GM23338 (cell line): Measurements from ENCODE around the gene INSRR. TPM values are rescaled to one million over a fixed set of nuclear protein-coding genes. Genes with fewer than 3 reads are reported as not detected.

Experiments
- ATAC-seq: fragments of 200-7000 bp; cut with Tn5 transposase; 3 replicates; pipeline ENCODE4 v1.9.1; 2020
- DNase-seq: peaks from one replicate; pipeline ENCODE4 v3.0.0-alpha.2; 2015; ENCODE audit warnings: low spot score
- H2AFZ ChIP-seq: fragments of 200-600 bp; sonication (generic); 2 replicates; pipeline ENCODE4 v1.8.0; 2016; ENCODE audit warnings: antibody characterized with exemption, mild to moderate bottlenecking, moderate library complexity
- H3F3A ChIP-seq: fragments of 200-600 bp; sonication (generic); replicated peaks from 2 replicates; pipeline ENCODE4 v1.8.0; 2017; ENCODE audit warnings: antibody characterized with exemption, mixed run types, low read depth
- H3K27ac ChIP-seq: fragments of 200-600 bp; sonication (generic); 2 replicates; pipeline ENCODE4 v1.6.1; 2016; ENCODE audit warnings: low read depth
- H3K27me3 ChIP-seq: fragments of 200-600 bp; sonication (generic); 2 replicates; pipeline ENCODE4 v1.8.0; 2016; ENCODE audit warnings: mild to moderate bottlenecking, mixed run types, moderate library complexity; ENCODE audit not compliant: insufficient read depth
- H3K36me3 ChIP-seq: fragments of 200-600 bp; sonication (generic); 2 replicates; pipeline ENCODE4 v1.8.0; 2016; ENCODE audit warnings: mild to moderate bottlenecking; ENCODE audit not compliant: insufficient read depth
- H3K4me1 ChIP-seq: fragments of 200-600 bp; sonication (generic); 2 replicates; pipeline ENCODE4 v1.8.0; 2016; ENCODE audit warnings: mild to moderate bottlenecking, moderate library complexity; ENCODE audit not compliant: insufficient read depth
- H3K4me2 ChIP-seq: fragments of 200-600 bp; sonication (generic); 2 replicates; pipeline ENCODE4 v1.7.1; 2017; ENCODE audit warnings: mixed run types
- H3K4me3 ChIP-seq: fragments of 200-600 bp; sonication (generic); 2 replicates; pipeline ENCODE4 v1.6.1; 2016; ENCODE audit warnings: mixed run types
- H3K79me2 ChIP-seq: fragments of 200-600 bp; sonication (generic); replicated peaks from 2 replicates; pipeline ENCODE4 v1.8.0; 2017; ENCODE audit warnings: mild to moderate bottlenecking; ENCODE audit not compliant: insufficient read depth
- H3K9me2 ChIP-seq: fragments of 200-600 bp; sonication (generic); 2 replicates; pipeline ENCODE4 v1.8.0; 2017; ENCODE audit not compliant: insufficient read depth
- H4K20me1 ChIP-seq: fragments of 200-600 bp; sonication (generic); replicated peaks from 2 replicates; pipeline ENCODE4 v1.8.0; 2017; ENCODE audit warnings: mild to moderate bottlenecking; ENCODE audit not compliant: insufficient read depth
- H3K27ac Mint-ChIP-seq: 2 replicates; pipeline ENCODE4 v1.8.0; 2020; ENCODE audit warnings: inconsistent platforms, mild to moderate bottlenecking, moderate library complexity, mixed read lengths
- H3K27me3 Mint-ChIP-seq: 3 replicates; pipeline ENCODE4 v1.8.0; 2022; ENCODE audit warnings: low read depth, mild to moderate bottlenecking, moderate library complexity, mixed read lengths, inconsistent platforms; ENCODE audit not compliant: insufficient read depth, poor library complexity
- H3K36me3 Mint-ChIP-seq: 3 replicates; pipeline ENCODE4 v1.8.0; 2021; ENCODE audit warnings: low read depth, mild to moderate bottlenecking, inconsistent platforms, moderate library complexity, mixed read lengths
- H3K4me1 Mint-ChIP-seq: 3 replicates; pipeline ENCODE4 v1.8.0; 2020; ENCODE audit warnings: mild to moderate bottlenecking, inconsistent platforms, mixed read lengths
- H3K4me3 Mint-ChIP-seq: 3 replicates; pipeline ENCODE4 v1.8.0; 2021; ENCODE audit warnings: moderate library complexity, mild to moderate bottlenecking, inconsistent platforms, mixed read lengths
- H3K9me3 Mint-ChIP-seq: 3 replicates; pipeline ENCODE4 v1.8.0; 2020; ENCODE audit warnings: moderate library complexity, mild to moderate bottlenecking, inconsistent platforms, mixed read lengths
- CREB1 ChIP-seq: fragments of 250-450 bp; sonication (Bioruptor Pico); IDR thresholded peaks from 2 replicates; pipeline ENCODE4 v1.5.0; 2020; ENCODE audit warnings: low read depth, mild to moderate bottlenecking, moderate library complexity
- CTCF ChIP-seq, 2 experiments: fragments of 200-600 bp in 1 of 2; sonication (generic) in 1 of 2; conservative IDR thresholded peaks; 2 replicates each; pipeline versions ENCODE4 v1.5.1 to v1.6.1; 2016 to 2017; ENCODE audit warnings: antibody characterized with exemption in 2 of 2, low read depth in 2 of 2, mild to moderate bottlenecking in 2 of 2, moderate library complexity in 1 of 2
- EZH2 ChIP-seq: fragments of 200-600 bp; sonication (generic); IDR thresholded peaks from one replicate; pipeline ENCODE4 v1.8.0; 2017; ENCODE audit warnings: antibody characterized with exemption, mild to moderate bottlenecking, low read depth; ENCODE audit not compliant: unreplicated experiment
- EZH2phosphoT487 ChIP-seq: fragments of 200-600 bp; sonication (generic); IDR thresholded peaks from one replicate; pipeline ENCODE4 v1.8.1; 2018; ENCODE audit warnings: antibody characterized with exemption; ENCODE audit not compliant: unreplicated experiment
- JUNB ChIP-seq: IDR thresholded peaks from one replicate; pipeline ENCODE4 v1.6.1; 2016; ENCODE audit warnings: antibody characterized with exemption; ENCODE audit not compliant: unreplicated experiment
- NANOG ChIP-seq: IDR thresholded peaks from 2 replicates; pipeline ENCODE4 v1.6.1; 2016; ENCODE audit warnings: antibody characterized with exemption, borderline replicate concordance
- POLR2AphosphoS5 ChIP-seq: IDR thresholded peaks from 2 replicates; pipeline ENCODE4 v1.6.1; 2016; ENCODE audit warnings: antibody characterized with exemption, low read depth
- STAT1 ChIP-seq: IDR thresholded peaks from one replicate; pipeline ENCODE4 v1.6.1; 2016; ENCODE audit warnings: antibody characterized with exemption; ENCODE audit not compliant: unreplicated experiment
- ZNF114 ChIP-seq: fragments of 250-450 bp; sonication (Bioruptor Pico); IDR thresholded peaks from 2 replicates; pipeline ENCODE4 v1.5.0; 2020; ENCODE audit warnings: mild to moderate bottlenecking, moderate library complexity
- ZNF331 ChIP-seq: fragments of 250-450 bp; sonication (Bioruptor Pico); IDR thresholded peaks from 2 replicates; pipeline ENCODE4 v1.5.0; 2020; ENCODE audit warnings: low read depth, mild to moderate bottlenecking, moderate library complexity
- polyA plus RNA-seq: library from polyadenylated mRNA; unstranded; fragments of >200 nt; fragmentation: Nextera tagmentation; extraction: Ambion mirVana; gene quantifications from 2 replicates; pipeline ENCODE4 v1.2.1, GENCODE V29; 2016
- total RNA-seq: library from RNA; depleted of rRNA; stranded (reverse); fragments of >200 nt; shearing (Covaris generic); gene quantifications from 2 replicates; pipeline ENCODE4 v1.2.3, GENCODE V29; 2014
- TF ChIP-seq, protein P1 (sequence below): IDR thresholded peaks from one replicate; pipeline ENCODE4 v1.6.1; 2018; ENCODE audit warnings: antibody characterized with exemption; ENCODE audit not compliant: unreplicated experiment
- TF ChIP-seq, protein P2 (sequence below): fragments of 250-450 bp; sonication (Bioruptor Pico); IDR thresholded peaks from 2 replicates; pipeline ENCODE4 v1.5.0; 2020; ENCODE audit warnings: mild to moderate bottlenecking, moderate library complexity
- TF ChIP-seq, protein P3 (sequence below): IDR thresholded peaks from 2 replicates; pipeline ENCODE4 v1.6.1; 2016; ENCODE audit warnings: antibody characterized with exemption

The INSRR gene
- total and polyA plus RNA-seq, 2 experiments from 2014 or later, result not detected

- no peak for DNase-seq
- Histone ChIP-seq H3K4me1 (peaks cover 11% of the 10 kb centered on the region), H3K36me3 (no peaks in the 10 kb centered on the region), H3K27ac (no peak overlapping the region), H3F3A (0 out of 2 replicates have a peak, but pooled peaks cover 10% of the 10 kb centered on the region), H3K9me2 (no peaks in the 10 kb centered on the region), H3K27me3 (peaks cover 25% of the 10 kb centered on the region), H2AFZ (no peak overlapping the region), H3K4me2 (no peak overlapping the region), H3K79me2 (no peaks in the 10 kb centered on the region), H3K4me3 (no peak overlapping the region), H4K20me1 (peaks cover 4% of the 10 kb centered on the region)
- Mint-ChIP-seq H3K9me3 (no peaks in the 10 kb centered on the region), H3K4me3 (no peak overlapping the region), H3K4me1 (peaks cover 24% of the 10 kb centered on the region), H3K27me3 (peaks cover 39% of the 10 kb centered on the region), H3K27ac (no peak overlapping the region), H3K36me3 (peaks cover 4% of the 10 kb centered on the region; the same call in 2 of the 3 replicates)
- no peak for ATAC-seq
- TF ChIP-seq, protein P1, sequence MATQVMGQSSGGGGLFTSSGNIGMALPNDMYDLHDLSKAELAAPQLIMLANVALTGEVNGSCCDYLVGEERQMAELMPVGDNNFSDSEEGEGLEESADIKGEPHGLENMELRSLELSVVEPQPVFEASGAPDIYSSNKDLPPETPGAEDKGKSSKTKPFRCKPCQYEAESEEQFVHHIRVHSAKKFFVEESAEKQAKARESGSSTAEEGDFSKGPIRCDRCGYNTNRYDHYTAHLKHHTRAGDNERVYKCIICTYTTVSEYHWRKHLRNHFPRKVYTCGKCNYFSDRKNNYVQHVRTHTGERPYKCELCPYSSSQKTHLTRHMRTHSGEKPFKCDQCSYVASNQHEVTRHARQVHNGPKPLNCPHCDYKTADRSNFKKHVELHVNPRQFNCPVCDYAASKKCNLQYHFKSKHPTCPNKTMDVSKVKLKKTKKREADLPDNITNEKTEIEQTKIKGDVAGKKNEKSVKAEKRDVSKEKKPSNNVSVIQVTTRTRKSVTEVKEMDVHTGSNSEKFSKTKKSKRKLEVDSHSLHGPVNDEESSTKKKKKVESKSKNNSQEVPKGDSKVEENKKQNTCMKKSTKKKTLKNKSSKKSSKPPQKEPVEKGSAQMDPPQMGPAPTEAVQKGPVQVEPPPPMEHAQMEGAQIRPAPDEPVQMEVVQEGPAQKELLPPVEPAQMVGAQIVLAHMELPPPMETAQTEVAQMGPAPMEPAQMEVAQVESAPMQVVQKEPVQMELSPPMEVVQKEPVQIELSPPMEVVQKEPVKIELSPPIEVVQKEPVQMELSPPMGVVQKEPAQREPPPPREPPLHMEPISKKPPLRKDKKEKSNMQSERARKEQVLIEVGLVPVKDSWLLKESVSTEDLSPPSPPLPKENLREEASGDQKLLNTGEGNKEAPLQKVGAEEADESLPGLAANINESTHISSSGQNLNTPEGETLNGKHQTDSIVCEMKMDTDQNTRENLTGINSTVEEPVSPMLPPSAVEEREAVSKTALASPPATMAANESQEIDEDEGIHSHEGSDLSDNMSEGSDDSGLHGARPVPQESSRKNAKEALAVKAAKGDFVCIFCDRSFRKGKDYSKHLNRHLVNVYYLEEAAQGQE, result no peak
- TF ChIP-seq EZH2phosphoT487 (no peak), EZH2 (no peak), ZNF114 (no peak), NANOG (no peak), POLR2AphosphoS5 (no peak), CREB1 (CRISPR knock-in tag) (no peak), ZNF331 (CRISPR knock-in tag) (no peak), STAT1 (no peak), JUNB (no peak), CTCF (conservative IDR thresholded peaks at IDR 0.05; ENCODE audit: low read depth in 2 of 2) (no peak)
- TF ChIP-seq, protein P2, sequence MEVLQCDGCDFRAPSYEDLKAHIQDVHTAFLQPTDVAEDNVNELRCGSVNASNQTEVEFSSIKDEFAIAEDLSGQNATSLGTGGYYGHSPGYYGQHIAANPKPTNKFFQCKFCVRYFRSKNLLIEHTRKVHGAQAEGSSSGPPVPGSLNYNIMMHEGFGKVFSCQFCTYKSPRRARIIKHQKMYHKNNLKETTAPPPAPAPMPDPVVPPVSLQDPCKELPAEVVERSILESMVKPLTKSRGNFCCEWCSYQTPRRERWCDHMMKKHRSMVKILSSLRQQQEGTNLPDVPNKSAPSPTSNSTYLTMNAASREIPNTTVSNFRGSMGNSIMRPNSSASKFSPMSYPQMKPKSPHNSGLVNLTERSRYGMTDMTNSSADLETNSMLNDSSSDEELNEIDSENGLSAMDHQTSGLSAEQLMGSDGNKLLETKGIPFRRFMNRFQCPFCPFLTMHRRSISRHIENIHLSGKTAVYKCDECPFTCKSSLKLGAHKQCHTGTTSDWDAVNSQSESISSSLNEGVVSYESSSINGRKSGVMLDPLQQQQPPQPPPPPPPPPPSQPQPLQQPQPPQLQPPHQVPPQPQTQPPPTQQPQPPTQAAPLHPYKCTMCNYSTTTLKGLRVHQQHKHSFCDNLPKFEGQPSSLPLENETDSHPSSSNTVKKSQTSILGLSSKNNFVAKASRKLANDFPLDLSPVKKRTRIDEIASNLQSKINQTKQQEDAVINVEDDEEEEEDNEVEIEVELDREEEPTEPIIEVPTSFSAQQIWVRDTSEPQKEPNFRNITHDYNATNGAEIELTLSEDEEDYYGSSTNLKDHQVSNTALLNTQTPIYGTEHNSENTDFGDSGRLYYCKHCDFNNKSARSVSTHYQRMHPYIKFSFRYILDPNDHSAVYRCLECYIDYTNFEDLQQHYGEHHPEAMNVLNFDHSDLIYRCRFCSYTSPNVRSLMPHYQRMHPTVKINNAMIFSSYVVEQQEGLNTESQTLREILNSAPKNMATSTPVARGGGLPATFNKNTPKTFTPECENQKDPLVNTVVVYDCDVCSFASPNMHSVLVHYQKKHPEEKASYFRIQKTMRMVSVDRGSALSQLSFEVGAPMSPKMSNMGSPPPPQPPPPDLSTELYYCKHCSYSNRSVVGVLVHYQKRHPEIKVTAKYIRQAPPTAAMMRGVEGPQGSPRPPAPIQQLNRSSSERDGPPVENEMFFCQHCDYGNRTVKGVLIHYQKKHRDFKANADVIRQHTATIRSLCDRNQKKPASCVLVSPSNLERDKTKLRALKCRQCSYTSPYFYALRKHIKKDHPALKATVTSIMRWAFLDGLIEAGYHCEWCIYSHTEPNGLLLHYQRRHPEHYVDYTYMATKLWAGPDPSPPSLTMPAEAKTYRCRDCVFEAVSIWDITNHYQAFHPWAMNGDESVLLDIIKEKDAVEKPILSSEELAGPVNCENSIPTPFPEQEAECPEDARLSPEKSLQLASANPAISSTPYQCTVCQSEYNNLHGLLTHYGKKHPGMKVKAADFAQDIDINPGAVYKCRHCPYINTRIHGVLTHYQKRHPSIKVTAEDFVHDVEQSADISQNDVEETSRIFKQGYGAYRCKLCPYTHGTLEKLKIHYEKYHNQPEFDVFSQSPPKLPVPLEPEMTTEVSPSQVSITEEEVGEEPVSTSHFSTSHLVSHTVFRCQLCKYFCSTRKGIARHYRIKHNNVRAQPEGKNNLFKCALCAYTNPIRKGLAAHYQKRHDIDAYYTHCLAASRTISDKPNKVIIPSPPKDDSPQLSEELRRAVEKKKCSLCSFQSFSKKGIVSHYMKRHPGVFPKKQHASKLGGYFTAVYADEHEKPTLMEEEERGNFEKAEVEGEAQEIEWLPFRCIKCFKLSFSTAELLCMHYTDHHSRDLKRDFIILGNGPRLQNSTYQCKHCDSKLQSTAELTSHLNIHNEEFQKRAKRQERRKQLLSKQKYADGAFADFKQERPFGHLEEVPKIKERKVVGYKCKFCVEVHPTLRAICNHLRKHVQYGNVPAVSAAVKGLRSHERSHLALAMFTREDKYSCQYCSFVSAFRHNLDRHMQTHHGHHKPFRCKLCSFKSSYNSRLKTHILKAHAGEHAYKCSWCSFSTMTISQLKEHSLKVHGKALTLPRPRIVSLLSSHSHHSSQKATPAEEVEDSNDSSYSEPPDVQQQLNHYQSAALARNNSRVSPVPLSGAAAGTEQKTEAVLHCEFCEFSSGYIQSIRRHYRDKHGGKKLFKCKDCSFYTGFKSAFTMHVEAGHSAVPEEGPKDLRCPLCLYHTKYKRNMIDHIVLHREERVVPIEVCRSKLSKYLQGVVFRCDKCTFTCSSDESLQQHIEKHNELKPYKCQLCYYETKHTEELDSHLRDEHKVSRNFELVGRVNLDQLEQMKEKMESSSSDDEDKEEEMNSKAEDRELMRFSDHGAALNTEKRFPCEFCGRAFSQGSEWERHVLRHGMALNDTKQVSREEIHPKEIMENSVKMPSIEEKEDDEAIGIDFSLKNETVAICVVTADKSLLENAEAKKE (CRISPR knock-in tag), result no peak
- TF ChIP-seq, protein P3, sequence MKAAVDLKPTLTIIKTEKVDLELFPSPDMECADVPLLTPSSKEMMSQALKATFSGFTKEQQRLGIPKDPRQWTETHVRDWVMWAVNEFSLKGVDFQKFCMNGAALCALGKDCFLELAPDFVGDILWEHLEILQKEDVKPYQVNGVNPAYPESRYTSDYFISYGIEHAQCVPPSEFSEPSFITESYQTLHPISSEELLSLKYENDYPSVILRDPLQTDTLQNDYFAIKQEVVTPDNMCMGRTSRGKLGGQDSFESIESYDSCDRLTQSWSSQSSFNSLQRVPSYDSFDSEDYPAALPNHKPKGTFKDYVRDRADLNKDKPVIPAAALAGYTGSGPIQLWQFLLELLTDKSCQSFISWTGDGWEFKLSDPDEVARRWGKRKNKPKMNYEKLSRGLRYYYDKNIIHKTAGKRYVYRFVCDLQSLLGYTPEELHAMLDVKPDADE, result no peak
Observed at GRCh38 chr1:156809281-156809680, 49.6 kb downstream of the INSRR start.
